ENCODE data around the gene COQ8A.

Gene COQ8A

GRCh38 chr1:226989085-226989920 is 49.2 kb downstream of the COQ8A start:
- Histone ChIP-seq H3K9me3 (ENCODE audit: insufficient read depth, low read length, severe bottlenecking) (no peaks in the 10 kb centered on the region), H3K9ac (ENCODE audit: low read depth, low read length) (no peak overlapping the region), H3K4me2 (ENCODE audit: insufficient read depth, low read length) (no peak overlapping the region), H3K36me3 (ENCODE audit: insufficient read depth, low read length) (peaks cover 22% of the 10 kb centered on the region), H3K79me2 (ENCODE audit: insufficient read depth, low read length) (no peaks in the 10 kb centered on the region), H3K4me1 (ENCODE audit: insufficient read depth, low read length) (no peaks in the 10 kb centered on the region), H2AFZ (ENCODE audit: low read depth, low read length) (no peak overlapping the region), H4K20me1 (ENCODE audit: insufficient read depth, low read length) (no peaks in the 10 kb centered on the region; the same call in none of the 2 replicates), H3K27me3 (ENCODE audit: insufficient read depth, low read length, poor library complexity) (peaks cover 20% of the 10 kb centered on the region), H3K27ac (ENCODE audit: low read length) (no peak overlapping the region), H3K4me3 (ENCODE audit: low read depth in 1 of 2, low read length in 2 of 2) (no peak overlapping the region)
- no peak for DNase-seq
- TF ChIP-seq, protein P1, sequence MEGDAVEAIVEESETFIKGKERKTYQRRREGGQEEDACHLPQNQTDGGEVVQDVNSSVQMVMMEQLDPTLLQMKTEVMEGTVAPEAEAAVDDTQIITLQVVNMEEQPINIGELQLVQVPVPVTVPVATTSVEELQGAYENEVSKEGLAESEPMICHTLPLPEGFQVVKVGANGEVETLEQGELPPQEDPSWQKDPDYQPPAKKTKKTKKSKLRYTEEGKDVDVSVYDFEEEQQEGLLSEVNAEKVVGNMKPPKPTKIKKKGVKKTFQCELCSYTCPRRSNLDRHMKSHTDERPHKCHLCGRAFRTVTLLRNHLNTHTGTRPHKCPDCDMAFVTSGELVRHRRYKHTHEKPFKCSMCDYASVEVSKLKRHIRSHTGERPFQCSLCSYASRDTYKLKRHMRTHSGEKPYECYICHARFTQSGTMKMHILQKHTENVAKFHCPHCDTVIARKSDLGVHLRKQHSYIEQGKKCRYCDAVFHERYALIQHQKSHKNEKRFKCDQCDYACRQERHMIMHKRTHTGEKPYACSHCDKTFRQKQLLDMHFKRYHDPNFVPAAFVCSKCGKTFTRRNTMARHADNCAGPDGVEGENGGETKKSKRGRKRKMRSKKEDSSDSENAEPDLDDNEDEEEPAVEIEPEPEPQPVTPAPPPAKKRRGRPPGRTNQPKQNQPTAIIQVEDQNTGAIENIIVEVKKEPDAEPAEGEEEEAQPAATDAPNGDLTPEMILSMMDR (IDR thresholded peaks at IDR 0.05; ENCODE audit: borderline replicate concordance, extremely low read depth, low read length, poor library complexity, severe bottlenecking): no peak
- no peak for TF ChIP-seq EZH2 (IDR thresholded peaks at IDR 0.05; ENCODE audit: borderline replicate concordance, low read depth, low read length, severe bottlenecking)
- no peak for ATAC-seq (ENCODE audit: insufficient read depth, low read depth)

GRCh38 chr1:226990133-226990716 is 50.1 kb downstream of the COQ8A start:
- H3K27me3 ChIP-seq (ENCODE audit: insufficient read depth, low read length, poor library complexity): peaks cover 20% of the 10 kb centered on the region
- H3K36me3 ChIP-seq (ENCODE audit: insufficient read depth, low read length): peaks cover 17% of the 10 kb centered on the region
- H2AFZ ChIP-seq (ENCODE audit: low read depth, low read length): no peak overlapping the region
- DNase-seq: no peak
- no peak overlapping the region for H3K4me3 ChIP-seq (ENCODE audit: low read depth in 1 of 2, low read length in 2 of 2)
- H3K9me3 ChIP-seq (ENCODE audit: insufficient read depth, low read length, severe bottlenecking): no peaks in the 10 kb centered on the region
- TF ChIP-seq EZH2 (IDR thresholded peaks at IDR 0.05; ENCODE audit: borderline replicate concordance, low read depth, low read length, severe bottlenecking): no peak
- TF ChIP-seq, protein P1 (IDR thresholded peaks at IDR 0.05; ENCODE audit: borderline replicate concordance, extremely low read depth, low read length, poor library complexity, severe bottlenecking): no peak
- H3K27ac ChIP-seq (ENCODE audit: low read length): no peak overlapping the region
- no peaks in the 10 kb centered on the region for H3K4me1 ChIP-seq (ENCODE audit: insufficient read depth, low read length)
- no peak for ATAC-seq (ENCODE audit: insufficient read depth, low read depth)
- no peaks in the 10 kb centered on the region for H3K79me2 ChIP-seq (ENCODE audit: insufficient read depth, low read length)
- no peak overlapping the region for H3K4me2 ChIP-seq (ENCODE audit: insufficient read depth, low read length)
- no peak overlapping the region for H3K9ac ChIP-seq (ENCODE audit: low read depth, low read length)
- H4K20me1 ChIP-seq (ENCODE audit: insufficient read depth, low read length): no peaks in the 10 kb centered on the region; the same call in none of the 2 replicates

DNA sequence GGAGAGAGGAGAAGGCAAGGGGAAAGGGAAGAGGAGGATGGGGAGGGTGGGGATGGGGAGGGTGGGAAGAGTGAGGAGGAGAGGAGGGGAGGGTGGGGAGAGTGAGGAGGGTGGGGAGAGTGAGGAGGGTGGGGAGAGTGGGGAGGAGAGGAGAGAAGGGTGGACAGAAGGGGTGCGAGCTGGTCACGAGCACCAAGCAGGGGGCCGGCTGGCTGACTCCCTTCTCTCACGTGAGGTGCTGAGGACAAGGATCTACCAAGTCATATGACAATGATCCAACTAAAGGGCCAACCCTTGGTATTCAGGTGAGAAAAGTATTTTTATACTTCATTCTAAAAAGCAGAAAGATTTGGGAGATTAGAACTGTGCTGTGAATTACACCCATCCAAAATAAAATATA is 51.8 kb downstream of the COQ8A start:
- no peak overlapping the region for H3K4me2 ChIP-seq (ENCODE audit: insufficient read depth, low read length)
- H3K4me3 ChIP-seq (ENCODE audit: low read depth in 1 of 2, low read length in 2 of 2): no peak overlapping the region
- no peaks in the 10 kb centered on the region for H3K79me2 ChIP-seq (ENCODE audit: insufficient read depth, low read length)
- H3K4me1 ChIP-seq (ENCODE audit: insufficient read depth, low read length): no peaks in the 10 kb centered on the region
- no peak overlapping the region for H2AFZ ChIP-seq (ENCODE audit: low read depth, low read length)
- H3K36me3 ChIP-seq (ENCODE audit: insufficient read depth, low read length): peaks cover 4% of the 10 kb centered on the region; the same call in 1 of the 2 replicates
- no peak overlapping the region for H3K9ac ChIP-seq (ENCODE audit: low read depth, low read length)
- H3K9me3 ChIP-seq (ENCODE audit: insufficient read depth, low read length, severe bottlenecking): no peaks in the 10 kb centered on the region
- no peak overlapping the region for H3K27ac ChIP-seq (ENCODE audit: low read length)
- DNase-seq (no peak), ATAC-seq (ENCODE audit: insufficient read depth, low read depth) (no peak)
- TF ChIP-seq EZH2 (IDR thresholded peaks at IDR 0.05; ENCODE audit: borderline replicate concordance, low read depth, low read length, severe bottlenecking): no peak
- TF ChIP-seq, protein P1 (IDR thresholded peaks at IDR 0.05; ENCODE audit: borderline replicate concordance, extremely low read depth, low read length, poor library complexity, severe bottlenecking): no peak
- peaks cover 20% of the 10 kb centered on the region for H3K27me3 ChIP-seq (ENCODE audit: insufficient read depth, low read length, poor library complexity)
- no peaks in the 10 kb centered on the region; the same call in 1 of the 2 replicates for H4K20me1 ChIP-seq (ENCODE audit: insufficient read depth, low read length)

Measured in DND-41 (cell line).